ENCODE data around the gene TTLL6.
"Not testable (repeated sequence)": the region's sequence is repeated elsewhere in the genome, so short reads cannot be mapped to it uniquely, and the experiment has no call there.

The TTLL6 gene

DNA sequence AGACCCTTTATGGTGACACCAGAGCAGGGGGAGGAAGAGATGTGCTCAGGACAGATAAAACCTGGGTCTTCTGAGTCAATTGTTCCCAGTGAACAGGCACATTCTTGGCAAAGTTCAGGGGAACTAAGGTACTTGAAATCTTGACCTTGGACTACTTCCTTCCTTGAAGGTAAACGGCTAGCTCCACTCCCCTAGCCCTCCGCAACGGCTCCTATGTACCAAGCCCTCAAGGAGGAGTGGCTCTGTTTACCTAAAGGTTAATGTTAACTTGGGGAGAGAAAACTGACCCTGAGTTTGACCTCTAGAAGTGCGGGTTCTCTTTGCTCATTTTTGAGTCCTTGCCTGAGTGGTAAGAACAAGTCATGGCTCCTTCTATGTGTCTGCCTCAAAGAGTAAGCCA is 7.8 kb downstream of the TTLL6 start:
- Histone ChIP-seq H3K27ac (no peak overlapping the region), H3K36me3 (no peaks in the 10 kb centered on the region), H3K4me3 (ENCODE audit: low read depth, low read length) (no peak overlapping the region), H3K9me3 (ENCODE audit: severe bottlenecking) (no peaks in the 10 kb centered on the region), H3K27me3 (ENCODE audit: insufficient read depth, low read depth, severe bottlenecking) (peaks cover 5% of the 10 kb centered on the region)
- no peak for DNase-seq
- TF ChIP-seq, protein P1, sequence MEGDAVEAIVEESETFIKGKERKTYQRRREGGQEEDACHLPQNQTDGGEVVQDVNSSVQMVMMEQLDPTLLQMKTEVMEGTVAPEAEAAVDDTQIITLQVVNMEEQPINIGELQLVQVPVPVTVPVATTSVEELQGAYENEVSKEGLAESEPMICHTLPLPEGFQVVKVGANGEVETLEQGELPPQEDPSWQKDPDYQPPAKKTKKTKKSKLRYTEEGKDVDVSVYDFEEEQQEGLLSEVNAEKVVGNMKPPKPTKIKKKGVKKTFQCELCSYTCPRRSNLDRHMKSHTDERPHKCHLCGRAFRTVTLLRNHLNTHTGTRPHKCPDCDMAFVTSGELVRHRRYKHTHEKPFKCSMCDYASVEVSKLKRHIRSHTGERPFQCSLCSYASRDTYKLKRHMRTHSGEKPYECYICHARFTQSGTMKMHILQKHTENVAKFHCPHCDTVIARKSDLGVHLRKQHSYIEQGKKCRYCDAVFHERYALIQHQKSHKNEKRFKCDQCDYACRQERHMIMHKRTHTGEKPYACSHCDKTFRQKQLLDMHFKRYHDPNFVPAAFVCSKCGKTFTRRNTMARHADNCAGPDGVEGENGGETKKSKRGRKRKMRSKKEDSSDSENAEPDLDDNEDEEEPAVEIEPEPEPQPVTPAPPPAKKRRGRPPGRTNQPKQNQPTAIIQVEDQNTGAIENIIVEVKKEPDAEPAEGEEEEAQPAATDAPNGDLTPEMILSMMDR (IDR thresholded peaks at IDR 0.05; ENCODE audit: low read depth, low read length) = no peak

DNA sequence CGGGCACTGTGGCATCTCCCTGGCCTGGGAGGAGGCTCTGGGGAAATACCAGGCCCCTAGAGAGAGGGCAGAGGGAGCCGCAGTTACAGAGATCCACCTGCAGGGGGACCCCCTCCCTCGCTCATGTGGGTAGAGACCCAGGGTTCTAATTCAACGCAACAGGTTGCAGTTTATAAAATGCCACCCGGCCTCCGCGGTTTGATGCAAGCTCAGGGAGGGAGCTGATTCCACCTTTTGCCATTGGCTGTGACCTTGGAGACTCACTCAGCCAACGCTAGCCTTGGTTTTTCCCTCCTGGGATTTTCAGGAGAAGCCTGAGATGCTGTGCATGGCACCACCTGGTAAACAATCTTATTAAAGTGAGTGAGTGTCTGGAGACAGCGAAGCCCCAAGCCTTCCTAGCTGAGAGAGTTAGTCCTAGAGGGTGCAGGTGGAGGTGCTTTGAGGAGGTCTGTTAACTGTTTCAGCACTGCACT is 12.1 kb downstream of the TTLL6 start:
- Histone ChIP-seq H3K27me3 (ENCODE audit: insufficient read depth, low read depth, severe bottlenecking) (peaks cover 17% of the 10 kb centered on the region), H3K4me3 (ENCODE audit: low read depth, low read length) (no peak overlapping the region), H3K36me3 (no peaks in the 10 kb centered on the region), H3K27ac (no peak overlapping the region), H3K9me3 (ENCODE audit: severe bottlenecking) (no peaks in the 10 kb centered on the region)
- DNase-seq = peak; percentile 87
- TF ChIP-seq, protein P1 (IDR thresholded peaks at IDR 0.05; ENCODE audit: low read depth, low read length) = peak; percentile 96

DNA sequence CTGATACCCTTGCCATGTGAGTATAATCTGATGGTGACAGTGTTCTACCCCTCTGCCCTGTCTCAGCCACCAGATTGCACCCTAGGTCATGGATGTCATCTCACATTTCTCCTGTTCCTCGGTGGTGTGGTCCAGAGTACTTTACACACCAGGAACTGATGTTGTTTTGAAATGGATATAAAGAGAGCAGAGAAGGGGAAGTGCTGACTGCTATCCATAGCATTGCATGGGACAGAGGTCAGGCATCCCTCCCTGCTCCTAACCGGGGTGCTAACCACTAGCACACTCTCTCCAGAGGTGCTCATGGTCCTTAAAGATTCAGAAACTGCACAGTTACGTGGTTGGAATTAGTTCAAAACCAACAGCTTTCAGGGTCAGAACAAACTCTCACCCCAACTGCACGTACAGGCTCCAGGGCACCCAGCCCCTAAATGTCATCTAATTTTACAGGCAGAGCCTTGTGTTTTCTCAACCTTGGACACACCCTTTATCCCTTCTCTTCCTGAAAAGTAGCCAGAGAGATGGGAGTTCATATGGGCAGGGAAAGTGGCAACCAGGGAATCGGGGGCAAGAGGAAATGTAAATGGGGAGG is 16.3 kb downstream of the TTLL6 start:
- Histone ChIP-seq H3K9me3 (ENCODE audit: severe bottlenecking) (no peaks in the 10 kb centered on the region), H3K27me3 (ENCODE audit: insufficient read depth, low read depth, severe bottlenecking) (peaks cover 37% of the 10 kb centered on the region), H3K27ac (no peak overlapping the region), H3K4me3 (ENCODE audit: low read depth, low read length) (no peak overlapping the region), H3K36me3 (no peaks in the 10 kb centered on the region)
- DNase-seq = no peak
- TF ChIP-seq, protein P1 (IDR thresholded peaks at IDR 0.05; ENCODE audit: low read depth, low read length) = no peak

DNA sequence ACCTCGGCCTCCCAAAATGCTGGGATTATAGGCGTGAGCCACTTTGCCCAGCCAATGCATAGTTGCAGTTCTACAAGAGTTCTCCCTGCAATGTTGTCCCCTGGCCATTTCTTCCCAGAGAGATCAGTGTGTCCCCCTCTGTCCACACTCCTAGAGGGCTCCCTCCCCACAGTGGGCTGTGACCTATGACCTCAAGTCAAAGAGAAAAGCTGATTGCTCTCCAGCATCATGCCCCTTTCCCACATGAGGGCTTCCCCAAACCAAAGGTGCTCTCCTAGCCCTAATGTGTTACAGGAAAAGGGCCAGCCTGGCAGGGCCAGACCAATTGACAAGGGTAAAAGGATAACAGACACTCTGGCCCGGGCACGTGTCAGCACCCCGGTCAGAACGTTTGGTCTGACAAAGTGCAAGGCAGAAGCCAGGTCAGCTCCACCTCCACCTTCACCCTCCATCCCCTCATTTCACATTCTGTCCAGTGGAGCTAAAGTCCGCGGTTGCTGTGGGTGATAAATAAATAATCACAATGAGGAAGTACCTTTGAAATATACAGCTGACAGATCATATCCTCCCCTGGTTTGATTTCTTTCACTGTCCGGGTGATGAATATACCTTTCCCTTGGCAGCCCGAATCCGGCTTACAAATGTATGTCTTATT is 17.8 kb downstream of the TTLL6 start:
- no peak overlapping the region for H3K4me3 ChIP-seq (ENCODE audit: low read depth, low read length)
- DNase-seq = no peak
- no peaks in the 10 kb centered on the region for H3K36me3 ChIP-seq
- no peaks in the 10 kb centered on the region for H3K9me3 ChIP-seq (ENCODE audit: severe bottlenecking)
- H3K27ac ChIP-seq = no peak overlapping the region
- TF ChIP-seq, protein P1 (IDR thresholded peaks at IDR 0.05; ENCODE audit: low read depth, low read length) = no peak
- H3K27me3 ChIP-seq (ENCODE audit: insufficient read depth, low read depth, severe bottlenecking) = peaks cover 45% of the 10 kb centered on the region

DNA sequence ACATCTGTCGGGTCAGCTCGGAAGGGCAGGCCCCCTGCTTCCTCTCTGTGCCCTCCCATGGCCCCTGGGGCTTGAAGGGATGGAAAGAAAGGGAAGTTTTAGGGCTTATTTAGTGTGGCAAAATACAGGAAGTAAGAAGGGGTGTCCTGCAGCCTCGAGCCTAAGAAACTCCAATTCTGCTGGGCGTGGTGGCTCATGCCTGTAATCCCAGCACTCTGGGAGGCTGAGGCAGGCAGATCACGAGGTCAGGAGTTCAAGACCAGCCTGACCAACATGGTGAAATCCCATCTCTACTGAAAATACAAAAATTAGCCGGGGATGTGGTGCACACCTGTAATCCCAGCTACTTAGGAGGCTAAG is 20.9 kb downstream of the TTLL6 start:
- peaks cover 62% of the 10 kb centered on the region for H3K27me3 ChIP-seq (ENCODE audit: insufficient read depth, low read depth, severe bottlenecking)
- not testable (repeated sequence) for H3K4me3 ChIP-seq (ENCODE audit: low read depth, low read length); H3K9me3 ChIP-seq (ENCODE audit: severe bottlenecking); H3K36me3 ChIP-seq; H3K27ac ChIP-seq; DNase-seq

DNA sequence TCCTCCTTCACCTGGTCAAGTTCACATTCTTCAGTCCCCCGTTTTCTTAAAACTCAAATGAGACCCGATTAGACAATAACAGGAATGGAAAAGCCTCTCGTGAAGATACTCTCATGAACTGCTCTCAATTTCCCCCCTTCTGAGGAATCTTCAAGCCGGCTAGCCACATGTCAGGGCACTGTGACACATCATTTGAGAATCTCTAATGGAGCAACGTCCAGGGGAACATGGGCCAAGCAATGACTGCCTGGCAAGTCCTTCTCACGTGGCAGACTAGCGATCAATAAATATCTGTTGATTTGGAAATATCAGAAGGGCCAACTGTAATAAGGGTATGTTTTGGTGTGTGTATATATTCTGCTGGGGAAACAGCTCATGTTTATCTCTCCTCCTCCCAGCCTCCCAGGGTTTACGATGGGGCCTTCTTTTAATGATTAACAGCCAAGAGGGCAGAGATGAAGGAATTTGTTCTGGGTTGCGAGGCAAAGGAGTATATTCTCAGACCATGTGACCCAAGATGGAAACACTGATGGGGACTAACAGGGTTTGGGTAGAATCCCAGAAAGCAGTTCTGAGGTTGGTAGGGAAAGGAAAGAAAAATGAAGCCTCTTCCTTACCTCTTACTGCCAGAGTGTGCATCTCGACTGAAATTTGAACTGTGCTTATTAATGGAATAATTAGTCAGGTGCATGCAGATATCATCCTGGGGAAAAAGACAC is 21.4 kb downstream of the TTLL6 start:
- H3K27me3 ChIP-seq (ENCODE audit: insufficient read depth, low read depth, severe bottlenecking) = peaks cover 63% of the 10 kb centered on the region
- no peak for DNase-seq

More for the DNA sequence above, 21.4 kb downstream of the TTLL6 start:
- no peak overlapping the region for H3K27ac ChIP-seq
- no peak overlapping the region for H3K4me3 ChIP-seq (ENCODE audit: low read depth, low read length)
- TF ChIP-seq, protein P1 (IDR thresholded peaks at IDR 0.05; ENCODE audit: low read depth, low read length) = no peak
- H3K9me3 ChIP-seq (ENCODE audit: severe bottlenecking) = no peaks in the 10 kb centered on the region
- H3K36me3 ChIP-seq = no peaks in the 10 kb centered on the region
